Mammary epithelial cell (primary cell): ENCODE results near the gene OGA.

Experiments used
- CTCF ChIP-seq, 2 donors: IDR thresholded peaks in 1 of 2; conservative IDR thresholded peaks in 1 of 2; 2 replicates each; pipeline ENCODE4 v1.5.1; 2011 to 2012; ENCODE audit warnings: inconsistent platforms in 2 of 2, low read length in 2 of 2, mild to moderate bottlenecking in 2 of 2, control low read depth in 1 of 2, low read depth in 1 of 2; ENCODE audit not compliant: insufficient read depth in 1 of 2; ENCODE audit errors: extremely low read depth in 1 of 2
- EZH2 ChIP-seq: IDR thresholded peaks from 2 replicates; pipeline ENCODE4 v1.6.1; 2012; ENCODE audit warnings: low read length, inconsistent platforms, borderline replicate concordance

GRCh38 chr10:101831169-101831811 lies 13.0 kb upstream of the OGA start:
- TF ChIP-seq CTCF (conservative IDR thresholded peaks at IDR 0.05 in 1 of 2, IDR thresholded peaks at IDR 0.05 in 1 of 2; ENCODE audit: extremely low read depth in 1 of 2, insufficient read depth in 1 of 2, low read depth in 1 of 2, low read length in 2 of 2) (no peak), EZH2 (no peak)
